ENCODE data around the gene OXSR1.

DNA sequence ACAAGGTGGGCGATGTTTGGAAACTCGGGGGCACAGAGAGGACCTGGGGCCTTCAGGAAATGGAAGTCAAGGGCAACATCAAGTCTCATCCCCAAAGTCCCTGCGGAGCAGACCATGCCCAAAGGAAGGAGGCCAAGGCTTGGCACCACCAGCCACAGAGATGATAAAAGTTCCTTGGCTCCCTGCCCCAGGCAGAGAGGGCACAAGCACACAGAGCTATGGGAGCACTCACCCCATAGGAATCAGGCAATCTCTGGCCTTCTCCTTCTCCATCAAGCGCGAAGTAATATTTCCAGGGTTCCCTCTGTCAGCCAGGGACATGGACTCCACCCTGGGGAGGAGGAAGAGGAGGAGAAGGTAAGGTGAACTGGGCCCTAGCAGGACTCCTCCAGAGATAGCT lies 36.3 kb upstream of the OXSR1 start:
- TF ChIP-seq, protein P1, sequence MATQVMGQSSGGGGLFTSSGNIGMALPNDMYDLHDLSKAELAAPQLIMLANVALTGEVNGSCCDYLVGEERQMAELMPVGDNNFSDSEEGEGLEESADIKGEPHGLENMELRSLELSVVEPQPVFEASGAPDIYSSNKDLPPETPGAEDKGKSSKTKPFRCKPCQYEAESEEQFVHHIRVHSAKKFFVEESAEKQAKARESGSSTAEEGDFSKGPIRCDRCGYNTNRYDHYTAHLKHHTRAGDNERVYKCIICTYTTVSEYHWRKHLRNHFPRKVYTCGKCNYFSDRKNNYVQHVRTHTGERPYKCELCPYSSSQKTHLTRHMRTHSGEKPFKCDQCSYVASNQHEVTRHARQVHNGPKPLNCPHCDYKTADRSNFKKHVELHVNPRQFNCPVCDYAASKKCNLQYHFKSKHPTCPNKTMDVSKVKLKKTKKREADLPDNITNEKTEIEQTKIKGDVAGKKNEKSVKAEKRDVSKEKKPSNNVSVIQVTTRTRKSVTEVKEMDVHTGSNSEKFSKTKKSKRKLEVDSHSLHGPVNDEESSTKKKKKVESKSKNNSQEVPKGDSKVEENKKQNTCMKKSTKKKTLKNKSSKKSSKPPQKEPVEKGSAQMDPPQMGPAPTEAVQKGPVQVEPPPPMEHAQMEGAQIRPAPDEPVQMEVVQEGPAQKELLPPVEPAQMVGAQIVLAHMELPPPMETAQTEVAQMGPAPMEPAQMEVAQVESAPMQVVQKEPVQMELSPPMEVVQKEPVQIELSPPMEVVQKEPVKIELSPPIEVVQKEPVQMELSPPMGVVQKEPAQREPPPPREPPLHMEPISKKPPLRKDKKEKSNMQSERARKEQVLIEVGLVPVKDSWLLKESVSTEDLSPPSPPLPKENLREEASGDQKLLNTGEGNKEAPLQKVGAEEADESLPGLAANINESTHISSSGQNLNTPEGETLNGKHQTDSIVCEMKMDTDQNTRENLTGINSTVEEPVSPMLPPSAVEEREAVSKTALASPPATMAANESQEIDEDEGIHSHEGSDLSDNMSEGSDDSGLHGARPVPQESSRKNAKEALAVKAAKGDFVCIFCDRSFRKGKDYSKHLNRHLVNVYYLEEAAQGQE (IDR thresholded peaks at IDR 0.05; ENCODE audit: insufficient read depth in 1 of 2, low read depth in 2 of 2, low read length in 2 of 2), result no peak
- TF ChIP-seq POLR2AphosphoS5 (IDR thresholded peaks at IDR 0.05; ENCODE audit: low read depth, low read length), result no peak
- TF ChIP-seq TAF1 (IDR thresholded peaks at IDR 0.05; ENCODE audit: borderline replicate concordance, insufficient read depth, low read length), result no peak
